GM12872 (cell line): ENCODE results near the gene MED23.

ENCODE experiments used
- CTCF ChIP-seq: IDR thresholded peaks from 3 replicates; pipeline ENCODE4 v1.5.1; 2011; ENCODE audit warnings: low read depth, mild to moderate bottlenecking, low read length, moderate library complexity; ENCODE audit not compliant: insufficient read depth

Gene MED23

GRCh38 chr6:131640576-131640975 is 12.5 kb upstream of the MED23 start:
- no peak for TF ChIP-seq CTCF

GRCh38 chr6:131640100-131640499 is 12.1 kb upstream of the MED23 start:
- no peak for TF ChIP-seq CTCF

- no peak for TF ChIP-seq CTCF
Observed at GRCh38 chr6:131638013-131638412, 10.0 kb upstream of the MED23 start.

GRCh38 chr6:131636880-131637792 is 9.1 kb upstream of the MED23 start, which contains the start of gene ENPP3:
TSS of gene ENPP3 (plus strand) at chr6:131637302. CDS start at chr6:131637385, 83 bp downstream.
- no peak for TF ChIP-seq CTCF

GRCh38 chr6:131635384-131636340 is 7.6 kb upstream of the MED23 start:
- TF ChIP-seq CTCF = no peak

- no peak for TF ChIP-seq CTCF
Observed at GRCh38 chr6:131631625-131632289, 3.7 kb upstream of the MED23 start.
